K562 (cell line): ENCODE measurements around the gene ELAC2. TPM values are rescaled to one million over a fixed set of nuclear protein-coding genes. Genes with fewer than 3 reads are reported as not detected.

ENCODE experiments used
- ATAC-seq: fragments of 200-7000 bp; cut with Tn5 transposase; 3 replicates; pipeline ENCODE4 v1.9.1; 2020; ENCODE audit warnings: moderate library complexity
- BruUV-seq: library from RNA; stranded (reverse); fragments of 400-500 nt; replicated peaks from 2 replicates; lab custom pipeline; 2021; lab: Mats Ljungman, UMichigan
- CTCF ChIA-PET: fragments of 300-600 bp; formaldehyde crosslinking; extraction: SDS; loops from one replicate; lab custom pipeline; 2021; ENCODE audit warnings: low intra/inter-chr PET ratio; lab: Yijun Ruan, JAX
- POLR2A ChIA-PET: fragments of 300-600, 350-650 bp; sonication (Branson Sonifier 250); formaldehyde crosslinking; extraction: SDS; loops from one replicate; lab custom pipeline; 2021; ENCODE audit warnings: antibody characterized with exemption, inconsistent platforms; lab: Yijun Ruan, JAX
- DNase-seq, 4 experiments: peaks; one replicate each; pipeline versions ENCODE4 v3.0.0 to v3.0.0-alpha.2; 2011 to 2018; ENCODE audit warnings: low spot score in 3 of 4, mixed read lengths in 3 of 4; ENCODE audit errors: extremely low read depth in 1 of 4
- FAIRE-seq: peaks from 2 replicates; lab custom pipeline; 2011; peaks lifted over from hg19 to GRCh38; lab: Jason Lieb, UNC
- H2AFZ ChIP-seq: 2 replicates; pipeline ENCODE4 v1.6.0; 2011; ENCODE audit warnings: low read depth, low read length, control low read depth, inconsistent platforms
- H3K27ac ChIP-seq: fragments of 200-600 bp; 3 replicates; pipeline ENCODE4 v1.8.0; 2011; ENCODE audit warnings: low read depth, mild to moderate bottlenecking, control low read depth, inconsistent platforms, low read length, moderate library complexity, mixed read lengths; ENCODE audit errors: extremely low read depth
- H3K27me3 ChIP-seq, 2 experiments: fragments of 300-600 bp in 1 of 2; 2 replicates in 1 of 2; 3 replicates in 1 of 2; pipeline versions ENCODE4 v1.6.0 to v1.8.0; 2011; ENCODE audit warnings: inconsistent platforms in 2 of 2, low read length in 2 of 2, mild to moderate bottlenecking in 1 of 2, mixed read lengths in 1 of 2, moderate library complexity in 1 of 2; ENCODE audit not compliant: control insufficient read depth in 2 of 2, insufficient read depth in 2 of 2
- H3K36me3 ChIP-seq: fragments of 300-600 bp; 3 replicates; pipeline ENCODE4 v1.8.0; 2011; ENCODE audit warnings: mild to moderate bottlenecking, low read length, inconsistent platforms; ENCODE audit not compliant: control insufficient read depth, insufficient read depth
- H3K4me1 ChIP-seq, 2 experiments: fragments of 200-600 bp in 1 of 2; replicated peaks in 1 of 2; 2 replicates in 1 of 2; 3 replicates in 1 of 2; pipeline versions ENCODE4 v1.5.1 to v1.8.0; 2011; ENCODE audit warnings: inconsistent platforms in 2 of 2, low read length in 2 of 2, mild to moderate bottlenecking in 1 of 2, mixed read lengths in 1 of 2, moderate library complexity in 1 of 2; ENCODE audit not compliant: control insufficient read depth in 2 of 2, insufficient read depth in 2 of 2
- H3K4me2 ChIP-seq: 2 replicates; pipeline ENCODE4 v1.6.1; 2011; ENCODE audit warnings: low read length, control low read depth, inconsistent platforms, mixed read lengths; ENCODE audit not compliant: insufficient read depth
- H3K4me3 ChIP-seq: fragments of 200-600 bp; sonication (generic), shearing (Covaris generic); 2 replicates; pipeline ENCODE4 v1.5.1; 2016; ENCODE audit warnings: control low read depth, inconsistent platforms
- H3K79me2 ChIP-seq: fragments of 200-600 bp; 3 replicates; pipeline ENCODE4 v1.8.0; 2011; ENCODE audit warnings: low read length, inconsistent platforms; ENCODE audit not compliant: control insufficient read depth, insufficient read depth
- H3K9ac ChIP-seq, 2 experiments: 2 replicates each; pipeline versions ENCODE4 v1.6.0 to v1.6.1; 2011; ENCODE audit warnings: low read depth in 2 of 2, low read length in 2 of 2, control low read depth in 1 of 2, inconsistent platforms in 1 of 2, mild to moderate bottlenecking in 1 of 2, mixed read lengths in 1 of 2; ENCODE audit not compliant: insufficient read depth in 1 of 2
- H3K9me1 ChIP-seq: one replicate; pipeline ENCODE4 v1.6.0; 2011; ENCODE audit warnings: inconsistent platforms, mild to moderate bottlenecking, low read length, moderate library complexity; ENCODE audit not compliant: control insufficient read depth, insufficient read depth
- H3K9me3 ChIP-seq: replicated peaks from 2 replicates; pipeline ENCODE4 v1.5.1; 2011; ENCODE audit warnings: low read depth, low read length, inconsistent platforms; ENCODE audit not compliant: control insufficient read depth, insufficient read depth
- H4K20me1 ChIP-seq: replicated peaks from 2 replicates; pipeline ENCODE4 v1.6.1; 2011; ENCODE audit warnings: low read length, inconsistent platforms, mixed read lengths; ENCODE audit not compliant: control insufficient read depth, insufficient read depth
- ELF1 ChIP-seq: fragments of 200-800 bp; sonication (Bioruptor generic); IDR thresholded peaks from 2 replicates; pipeline ENCODE4 v1.6.1; 2016; ENCODE audit warnings: missing genetic modification characterization, missing compliant biosample characterization
- KAT2B ChIP-seq: IDR thresholded peaks from one replicate; pipeline ENCODE4 v1.6.1; 2012; ENCODE audit warnings: low read depth, mild to moderate bottlenecking, control low read depth, inconsistent platforms, low read length, moderate library complexity
- LCOR ChIP-seq: sonication (generic); formaldehyde crosslinking; IDR thresholded peaks from 2 replicates; pipeline ENCODE4 v1.8.0; 2022; ENCODE audit warnings: mild to moderate bottlenecking, missing genetic modification reagents
- PYGO2 ChIP-seq: fragments of 450-650 bp; IDR thresholded peaks from 2 replicates; pipeline ENCODE4 v1.6.1; 2016; ENCODE audit warnings: mild to moderate bottlenecking, missing genetic modification characterization, moderate library complexity, missing compliant biosample characterization
- SETDB1 ChIP-seq: IDR thresholded peaks from one replicate; pipeline ENCODE4 v1.6.1; 2012; ENCODE audit warnings: low read length, control low read depth, inconsistent platforms
- U2AF1 ChIP-seq: fragments of 200-400 bp; formaldehyde crosslinking; optimal IDR thresholded peaks from 2 replicates; pipeline ENCODE3; 2017; ENCODE audit warnings: mild to moderate bottlenecking, low read depth, low read length, moderate library complexity
- ZFP36 ChIP-seq: fragments of 150-350 bp; IDR thresholded peaks from 2 replicates; pipeline ENCODE4 v1.6.1; 2018; ENCODE audit warnings: low read length, low read depth; ENCODE audit not compliant: partially characterized antibody
- ZNF431 ChIP-seq: sonication (generic); formaldehyde crosslinking; IDR thresholded peaks from 2 replicates; pipeline ENCODE4 v1.8.0; 2022; ENCODE audit warnings: mild to moderate bottlenecking, missing genetic modification reagents
- ZNF695 ChIP-seq: fragments of 450-650 bp; formaldehyde crosslinking; IDR thresholded peaks from 2 replicates; pipeline ENCODE4 v1.4.0; 2020; ENCODE audit warnings: mild to moderate bottlenecking, moderate library complexity
- WGBS: fragments of 100-300 bp; shearing (Covaris generic); methylation state at CpG from one replicate; pipeline ENCODE4 v1.1.6; 2016; ENCODE audit warnings: low coverage, mixed read lengths; ENCODE audit not compliant: insufficient coverage; ENCODE audit errors: missing lambda C conversion rate; 5-methylcytosine and 5-hydroxymethylcytosine counted together
- in situ Hi-C: fragments of 300-500 bp; cut with MboI; formaldehyde crosslinking; loops from 4 replicates; pipeline ENCODE4 v1.15.0; 2018; ENCODE audit warnings: inconsistent platforms, mixed read lengths
- intact Hi-C: fragments of 100-400 bp; cut with micrococcal nuclease; formaldehyde crosslinking; loops from 2 replicates; pipeline ENCODE4 v1.14.2; 2022
- polyA plus RNA-seq, 8 experiments: library from polyadenylated mRNA; depleted of rRNA in 4 of 8; stranded (reverse) in 5 of 8; unstranded in 3 of 8; fragments of >200 nt; fragmentation: Nextera tagmentation in 2 of 8; fragmentation: Illumina TruSeq in 1 of 8; extraction: Ambion mirVana in 2 of 8; extraction: Trizol in 1 of 8; gene quantifications; 2 replicates each; pipeline versions ENCODE4 v1.2.1 to v1.2.3, GENCODE V29; 2011 to 2014; ENCODE audit warnings: inconsistent platforms in 1 of 8, missing spikeins in 1 of 8
- total RNA-seq, 7 experiments: library from RNA; depleted of rRNA in 6 of 7; stranded (reverse); fragments of >200 nt in 6 of 7; fragmentation: Illumina TruSeq in 2 of 7; extraction: Trizol in 2 of 7; gene quantifications; 2 replicates each; pipeline versions ENCODE4 v1.2.1 to v1.2.3, GENCODE V29; 2011 to 2021; ENCODE audit warnings: low replicate concordance in 1 of 7
- TF ChIP-seq, protein P1 (sequence below): fragments of 250-450 bp; sonication (Bioruptor Pico); IDR thresholded peaks from 2 replicates; pipeline ENCODE4 v1.5.0; 2020; ENCODE audit warnings: mild to moderate bottlenecking

Gene ELAC2
- total and polyA plus RNA-seq, 9 of the 15 experiments (the other 6 are each of a cell fraction or from before 2014, with no cell fraction given) = 4.5 to 129 (median 70.6) TPM

- Histone ChIP-seq H3K4me3 (no peak overlapping the region), H3K9ac (no peak overlapping the region), H3K27me3 (peaks cover 5 to 19% of the 10 kb centered on the region in 2 experiments; a peak in 3 of 5 replicates), H3K9me3 (no peaks in the 10 kb centered on the region), H3K36me3 (no peaks in the 10 kb centered on the region), H3K4me1 (peaks cover 0 to 8% of the 10 kb centered on the region in 2 experiments; a peak in 1 of 5 replicates), H3K79me2 (no peaks in the 10 kb centered on the region), H2AFZ (no peak overlapping the region), H4K20me1 (no peaks in the 10 kb centered on the region), H3K9me1 (no peaks in the 10 kb centered on the region), H3K4me2 (no peak overlapping the region), H3K27ac (no peak overlapping the region)
- FAIRE-seq (no peak), DNase-seq (no peak), ATAC-seq (no peak)
- 4% methylated on average over 14 of the region's 40 CpGs for WGBS
- BruUV-seq = no TSS peak
- intact Hi-C loops (no loop called here), in situ Hi-C loops (no loop called here)
- TF ChIP-seq KAT2B (no peak), LCOR (no peak), ZNF431 (CRISPR knock-in tag) (no peak), U2AF1 (no peak), SETDB1 (no peak), ZNF695 (CRISPR knock-in tag) (no peak), ELF1 (tag) (no peak), PYGO2 (tag) (no peak), ZFP36 (no peak)
- TF ChIP-seq, protein P1, sequence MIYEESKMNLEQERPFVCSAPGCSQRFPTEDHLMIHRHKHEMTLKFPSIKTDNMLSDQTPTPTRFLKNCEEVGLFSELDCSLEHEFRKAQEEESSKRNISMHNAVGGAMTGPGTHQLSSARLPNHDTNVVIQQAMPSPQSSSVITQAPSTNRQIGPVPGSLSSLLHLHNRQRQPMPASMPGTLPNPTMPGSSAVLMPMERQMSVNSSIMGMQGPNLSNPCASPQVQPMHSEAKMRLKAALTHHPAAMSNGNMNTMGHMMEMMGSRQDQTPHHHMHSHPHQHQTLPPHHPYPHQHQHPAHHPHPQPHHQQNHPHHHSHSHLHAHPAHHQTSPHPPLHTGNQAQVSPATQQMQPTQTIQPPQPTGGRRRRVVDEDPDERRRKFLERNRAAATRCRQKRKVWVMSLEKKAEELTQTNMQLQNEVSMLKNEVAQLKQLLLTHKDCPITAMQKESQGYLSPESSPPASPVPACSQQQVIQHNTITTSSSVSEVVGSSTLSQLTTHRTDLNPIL = no peak
- POLR2A ChIA-PET = no interaction called here
- CTCF ChIA-PET = no interaction called here
Measured at GRCh38 chr17:12974005-12974531, 43.8 kb downstream of the ELAC2 start.
